ENCODE results near the gene JAGN1. TPM values are rescaled to one million over a fixed set of nuclear protein-coding genes. Genes with fewer than 3 reads are reported as not detected.
"Not testable (repeated sequence)": the region's sequence is repeated elsewhere in the genome, so short reads cannot be mapped to it uniquely, and the experiment has no call there.

Gene JAGN1
- total RNA-seq (2014; rRNA removed; shearing (Covaris generic)), result 22.6 and 30.6 TPM in 2 replicates

- peak; percentile 72 for DNase-seq (ENCODE audit: low read depth)
These were observed at the start of gene JAGN1 for GRCh38 chr3:9890249-9891071. Gene JAGN1, plus strand, starts transcription at chr3:9890610. Its CDS starts 113 bp downstream, at chr3:9890723.

- DNase-seq (ENCODE audit: low read depth), result no peak
These were observed 49.4 kb upstream of the JAGN1 start for GRCh38 chr3:9841015-9841414.

- peak; percentile 86 for DNase-seq (ENCODE audit: low read depth)
These were observed 46.5 kb upstream of the JAGN1 start, which contains the start of gene RPUSD3 for GRCh38 chr3:9843715-9844438. Gene RPUSD3, minus strand, starts transcription at chr3:9844008. Its CDS starts 18 bp downstream, at chr3:9843990.

GRCh38 chr3:9846231-9846630, 44.2 kb upstream of the JAGN1 start:
- DNase-seq (ENCODE audit: low read depth), result no peak

GRCh38 chr3:9846931-9847488, 43.4 kb upstream of the JAGN1 start:
- DNase-seq (ENCODE audit: low read depth), result no peak

GRCh38 chr3:9847870-9848269, 42.5 kb upstream of the JAGN1 start:
- DNase-seq (ENCODE audit: low read depth), result not testable (repeated sequence)

GRCh38 chr3:9848860-9849259, 41.5 kb upstream of the JAGN1 start:
- DNase-seq (ENCODE audit: low read depth), result peak; percentile 33

GRCh38 chr3:9851383-9851782, 39.0 kb upstream of the JAGN1 start:
- DNase-seq (ENCODE audit: low read depth), result not testable (repeated sequence)

GRCh38 chr3:9851926-9852325, 38.5 kb upstream of the JAGN1 start:
- DNase-seq (ENCODE audit: low read depth), result not testable (repeated sequence)

GRCh38 chr3:9852528-9852927, 37.9 kb upstream of the JAGN1 start:
- no peak for DNase-seq (ENCODE audit: low read depth)

- not testable (repeated sequence) for DNase-seq (ENCODE audit: low read depth)
These were observed 36.0 kb upstream of the JAGN1 start for GRCh38 chr3:9854291-9854940.

- DNase-seq (ENCODE audit: low read depth), result no peak
These were observed 34.8 kb upstream of the JAGN1 start for GRCh38 chr3:9855594-9855993.

GRCh38 chr3:9859530-9860025, 30.8 kb upstream of the JAGN1 start:
- DNase-seq (ENCODE audit: low read depth), result no peak

GRCh38 chr3:9861201-9861600, 29.2 kb upstream of the JAGN1 start:
- no peak for DNase-seq (ENCODE audit: low read depth)

- DNase-seq (ENCODE audit: low read depth), result no peak
These were observed 28.7 kb upstream of the JAGN1 start for GRCh38 chr3:9861626-9862130.

- no peak for DNase-seq (ENCODE audit: low read depth)
These were observed 27.9 kb upstream of the JAGN1 start for GRCh38 chr3:9862391-9863057.

- no peak for DNase-seq (ENCODE audit: low read depth)
These were observed 27.2 kb upstream of the JAGN1 start for GRCh38 chr3:9863058-9863772.

GRCh38 chr3:9864200-9864927, 26.0 kb upstream of the JAGN1 start:
- DNase-seq (ENCODE audit: low read depth), result peak; percentile 71

- not testable (repeated sequence) for DNase-seq (ENCODE audit: low read depth)
These were observed 25.2 kb upstream of the JAGN1 start for GRCh38 chr3:9865125-9865637.

All from M059J (cell line).